ENCODE results near the gene CSMD2.

The CSMD2 gene

DNA sequence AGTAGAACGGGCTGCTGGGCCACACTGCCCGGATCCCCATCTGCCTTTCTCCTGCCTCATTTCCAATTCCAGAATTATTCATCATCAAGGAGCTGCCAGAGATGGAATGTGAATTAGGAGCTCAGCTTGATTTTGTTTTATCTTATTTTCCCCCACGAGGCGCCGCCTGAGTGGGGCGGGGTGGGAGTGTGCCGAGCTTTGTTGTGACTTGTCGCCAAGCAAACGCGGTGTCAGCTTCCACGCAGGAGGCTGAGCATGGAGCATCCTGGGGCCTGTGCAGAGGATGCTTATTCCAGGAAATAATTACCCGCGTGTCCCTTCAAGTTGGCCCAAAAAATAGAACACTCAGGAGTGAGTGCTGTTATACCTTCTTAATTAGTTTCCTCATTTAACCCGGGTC, 209.9 kb downstream of the CSMD2 start:
- DNase-seq: no peak

DNA sequence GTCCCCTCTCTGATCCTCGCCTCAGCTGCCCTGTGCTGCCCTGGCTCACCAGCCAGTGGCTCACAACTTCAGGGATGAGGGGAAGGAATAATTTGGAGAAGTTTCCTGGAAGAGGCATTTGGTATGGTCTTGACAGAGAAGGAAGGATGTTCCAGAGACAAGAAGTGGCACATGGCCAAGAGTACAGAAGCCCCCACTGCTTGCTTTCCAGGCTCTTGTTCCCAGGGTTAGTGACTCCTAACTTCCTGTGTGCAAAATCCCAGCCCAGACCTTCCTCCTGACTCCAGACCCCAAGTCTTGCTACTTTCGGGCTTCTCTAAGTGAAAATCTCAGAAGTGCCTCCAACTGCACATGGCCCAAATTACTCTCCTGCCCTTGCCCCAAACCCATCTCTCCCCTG, 215.5 kb downstream of the CSMD2 start:
- DNase-seq: no peak

DNA sequence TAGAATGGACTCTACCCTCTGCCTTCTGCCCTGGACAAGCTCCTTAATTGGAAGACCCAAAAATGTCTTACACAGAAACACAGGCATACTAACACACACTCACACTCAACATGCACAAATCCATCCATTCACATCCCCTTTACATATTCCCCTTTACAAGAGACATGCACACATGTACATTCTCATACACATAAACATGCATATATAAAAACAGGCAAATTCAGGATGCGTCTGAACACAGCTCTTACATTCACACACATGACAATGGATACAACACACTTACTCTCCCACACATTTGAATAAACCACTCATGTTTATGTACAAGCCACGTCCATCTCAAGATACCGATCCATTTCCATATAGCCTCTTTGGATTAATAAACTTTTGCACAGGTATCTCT, 216.7 kb downstream of the CSMD2 start:
- DNase-seq: no peak

DNA sequence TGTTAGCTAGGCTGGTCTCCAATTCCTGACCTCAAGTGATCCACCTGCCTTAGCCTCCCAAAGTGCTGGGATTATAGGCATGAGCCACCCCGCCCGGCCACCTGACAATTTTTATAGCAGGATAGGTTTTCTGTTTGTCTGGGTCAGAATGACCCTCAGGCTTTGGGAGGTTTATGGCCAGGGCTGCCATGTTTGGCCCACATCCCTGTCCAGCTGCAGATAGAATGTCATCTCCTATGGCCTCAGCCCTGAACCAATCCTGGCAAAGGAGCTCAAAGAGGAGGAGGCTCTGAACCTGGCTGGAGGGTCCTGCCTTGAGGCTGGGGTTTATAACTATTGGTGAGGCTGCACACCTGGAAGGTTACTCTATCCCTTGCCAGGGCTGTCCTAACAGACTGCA, 218.2 kb downstream of the CSMD2 start:
- no peak for DNase-seq

DNA sequence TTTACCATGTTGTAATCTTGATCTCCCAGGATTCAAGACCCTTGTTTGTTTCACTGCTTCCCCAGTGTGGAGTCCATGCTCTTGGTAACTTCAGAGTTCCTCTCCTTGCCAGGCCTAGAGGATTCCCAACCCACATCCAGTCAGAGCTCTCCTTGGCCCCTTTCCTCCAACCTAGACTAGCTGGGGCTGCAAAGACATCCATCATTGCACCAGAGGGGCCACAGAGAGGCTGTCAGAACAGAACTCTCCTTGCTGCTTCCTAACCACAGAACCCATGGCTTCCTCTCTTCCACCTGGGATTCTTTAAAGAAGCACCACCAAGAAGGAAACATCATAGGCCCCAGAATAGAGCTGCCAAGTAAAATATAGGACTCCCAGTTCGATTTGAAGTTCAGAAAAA, 220.2 kb downstream of the CSMD2 start:
- DNase-seq: no peak

DNA sequence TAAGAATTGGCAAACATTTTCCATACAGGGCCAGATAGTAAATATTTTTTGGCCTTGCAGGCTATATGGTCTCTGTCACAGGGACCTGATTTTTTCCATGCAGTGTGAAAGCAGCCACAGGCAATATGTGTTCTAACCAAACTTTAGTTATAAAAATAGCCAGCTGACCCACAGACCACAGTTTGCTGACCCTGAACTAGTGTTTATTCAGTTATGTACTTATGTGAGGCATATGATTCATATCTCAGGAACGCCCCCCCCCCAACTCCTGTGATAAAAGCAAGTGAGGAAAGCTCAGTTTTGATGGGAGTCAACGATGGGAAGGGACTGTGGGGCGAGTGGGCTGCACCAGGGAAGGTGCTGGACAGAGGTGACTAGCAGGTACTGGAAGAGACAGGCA, 221.1 kb downstream of the CSMD2 start:
- no peak for DNase-seq

DNA sequence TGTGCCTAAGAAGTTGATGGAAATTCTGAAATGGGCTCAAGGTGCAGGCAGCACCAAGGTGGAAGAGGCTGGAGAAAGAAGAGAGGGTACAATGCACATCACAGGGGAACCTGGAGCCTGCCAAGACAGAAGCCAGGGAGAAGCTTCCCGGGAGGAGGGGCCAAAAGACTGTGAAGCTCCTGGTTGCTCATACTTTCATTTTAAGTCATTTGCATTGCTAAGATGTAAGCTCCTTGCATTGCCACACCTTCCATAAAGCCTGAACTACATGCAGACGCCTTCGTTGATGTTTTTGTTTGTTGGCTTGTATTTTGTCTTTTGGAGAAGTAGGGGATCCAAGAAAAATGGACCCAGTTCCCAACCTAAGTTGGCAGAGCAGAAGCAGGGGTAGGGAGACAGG, 232.2 kb downstream of the CSMD2 start:
- no peak for DNase-seq

DNA sequence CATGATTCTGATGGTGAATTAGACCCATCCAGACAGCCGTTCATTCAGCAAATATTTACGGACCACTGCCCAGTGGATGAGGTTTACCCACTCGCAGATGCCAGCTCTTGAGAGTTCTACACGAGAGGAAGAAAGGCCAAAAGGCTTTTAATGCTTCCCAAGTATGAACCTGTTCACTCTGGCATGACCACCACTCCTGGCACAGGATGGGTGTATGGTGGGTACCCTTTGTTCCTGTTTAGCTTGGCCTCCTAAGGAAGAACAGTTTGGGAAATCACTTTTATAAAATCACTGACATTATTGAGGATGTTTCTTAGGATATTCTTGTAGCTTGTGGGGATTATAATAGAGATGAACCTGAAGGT, 233.9 kb downstream of the CSMD2 start:
- DNase-seq: no peak

DNA sequence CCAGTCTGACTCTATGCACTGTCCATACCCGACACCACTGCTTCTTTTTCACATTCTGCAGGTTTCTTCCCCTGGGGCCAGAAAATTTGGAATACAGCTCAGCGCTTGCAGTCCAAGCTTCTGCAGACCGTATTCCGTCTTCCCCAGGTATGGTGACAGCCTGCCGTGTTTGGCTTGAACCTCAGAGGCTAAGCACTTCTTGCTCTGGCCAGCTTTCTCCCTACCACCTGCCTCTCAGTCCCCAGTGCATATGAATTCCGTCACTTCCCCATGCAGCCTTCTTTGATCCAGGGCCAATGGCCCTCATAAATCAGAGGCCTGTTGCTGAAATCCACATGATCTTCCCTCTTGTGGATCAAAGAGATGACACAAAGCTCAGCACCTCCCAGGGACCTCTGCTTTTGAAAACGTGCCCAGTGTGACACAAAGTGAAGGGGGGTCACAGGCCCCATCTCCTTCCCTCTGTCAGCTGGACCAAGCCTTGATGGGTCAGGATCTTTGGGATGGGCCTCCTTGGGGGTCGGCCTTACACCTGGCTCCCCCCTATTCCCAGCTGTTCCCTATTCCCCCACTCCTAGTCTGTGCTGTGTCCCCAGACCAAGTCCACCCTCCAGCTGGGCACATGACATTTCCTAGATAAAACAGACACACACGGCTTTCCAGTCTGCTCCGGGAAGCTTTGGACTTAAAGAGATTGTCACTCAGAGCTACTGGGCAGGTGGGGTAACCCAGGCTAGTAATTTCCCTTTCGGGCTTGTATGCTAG, 234.5 kb downstream of the CSMD2 start:
- no peak for DNase-seq

DNA sequence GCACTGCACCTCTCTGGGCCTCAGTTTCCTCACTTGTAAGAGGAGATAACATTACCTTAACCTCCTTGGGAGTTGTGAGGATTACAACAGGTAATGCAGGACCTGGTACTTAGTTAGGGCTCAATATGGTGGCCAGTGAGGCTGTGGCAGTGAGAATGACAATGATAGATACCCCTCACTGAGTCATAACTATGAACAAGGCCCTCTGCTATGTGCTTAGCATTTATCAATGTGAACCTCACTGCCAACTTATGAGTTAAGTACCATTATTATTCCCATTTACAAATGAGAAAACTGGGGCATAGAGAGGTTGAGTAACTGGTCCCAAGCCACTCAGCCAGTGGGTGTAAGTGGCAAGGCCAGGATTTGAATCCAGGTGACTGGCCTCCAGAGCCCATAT, 236.8 kb downstream of the CSMD2 start:
- DNase-seq: no peak

DNA sequence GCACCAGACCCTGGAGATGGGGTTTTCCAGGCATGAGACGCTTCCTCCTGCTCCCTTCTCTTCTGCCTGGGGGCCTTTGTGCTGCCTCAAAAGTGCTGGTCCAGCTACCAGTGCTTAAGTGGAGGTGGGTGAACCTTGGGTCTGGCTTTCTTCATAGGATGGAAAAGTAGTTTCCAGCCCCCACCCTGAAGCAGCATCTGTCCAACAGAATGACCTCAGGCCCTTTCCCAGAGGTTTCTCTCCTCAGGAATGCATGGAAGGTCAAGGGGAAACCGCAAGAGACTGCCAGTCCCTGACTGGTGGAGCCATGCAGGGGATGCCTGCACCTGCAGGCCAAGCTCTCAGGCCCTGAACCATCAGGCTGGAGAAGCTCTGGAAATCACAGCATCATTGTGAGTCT, 237.3 kb downstream of the CSMD2 start:
- DNase-seq: no peak

DNA sequence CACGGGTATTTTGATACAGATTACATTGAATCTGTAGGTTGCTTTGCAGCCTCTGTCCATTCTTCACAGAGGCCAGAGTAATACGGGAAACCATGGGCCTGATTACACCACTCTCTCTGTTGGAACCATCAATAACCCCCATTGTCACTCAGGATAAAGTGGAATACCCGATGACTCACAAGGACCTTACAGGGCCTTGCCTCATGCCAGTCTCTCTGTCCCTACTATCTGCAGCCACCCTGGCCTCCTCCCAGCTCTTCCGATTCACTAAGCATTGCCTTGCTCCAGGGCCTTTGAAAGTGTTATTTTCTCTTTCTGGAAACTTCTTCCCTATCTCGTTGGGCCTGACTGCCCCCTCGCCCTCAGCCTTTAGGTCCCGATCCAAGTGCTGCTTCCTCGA, 239.4 kb downstream of the CSMD2 start:
- DNase-seq: no peak

DNA sequence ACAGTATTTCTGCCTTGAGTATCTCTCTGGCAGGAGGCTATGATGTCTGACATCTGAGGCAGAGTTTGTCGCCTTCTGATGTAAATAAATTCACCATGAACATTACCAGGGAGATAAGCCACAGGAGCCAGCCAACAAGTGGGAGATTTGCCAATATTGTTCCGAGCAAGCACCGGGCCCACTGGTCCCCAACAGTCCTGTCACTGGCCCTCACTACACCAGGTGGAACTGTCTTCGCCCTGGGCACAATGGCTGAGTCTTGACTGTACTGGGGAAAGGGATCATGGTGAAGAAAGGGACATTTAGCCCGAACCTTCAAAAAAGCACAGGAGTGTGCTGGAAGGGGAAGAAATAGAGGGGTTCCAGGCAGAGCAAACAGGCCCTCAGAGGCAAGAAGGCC, 243.7 kb downstream of the CSMD2 start:
- no peak for DNase-seq

DNA sequence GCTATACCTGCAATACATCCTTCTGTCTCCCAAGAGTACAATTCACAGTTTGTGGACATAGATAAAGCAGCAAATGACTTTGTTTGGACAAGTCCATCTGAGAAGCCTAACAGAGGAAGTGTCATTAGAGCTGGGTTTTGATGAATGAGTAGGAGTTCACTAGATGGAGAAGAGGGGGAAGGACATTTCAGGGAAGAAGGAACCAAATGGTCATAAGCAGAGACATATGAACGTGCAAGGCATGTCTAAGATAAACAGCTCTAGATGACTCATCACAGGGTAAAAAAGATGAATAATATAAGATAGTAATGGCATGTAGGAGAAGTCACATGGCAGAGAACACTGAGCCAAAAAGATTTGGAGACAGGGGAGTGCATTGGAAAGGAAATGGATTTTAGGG, 246.7 kb downstream of the CSMD2 start:
- DNase-seq: no peak

DNA sequence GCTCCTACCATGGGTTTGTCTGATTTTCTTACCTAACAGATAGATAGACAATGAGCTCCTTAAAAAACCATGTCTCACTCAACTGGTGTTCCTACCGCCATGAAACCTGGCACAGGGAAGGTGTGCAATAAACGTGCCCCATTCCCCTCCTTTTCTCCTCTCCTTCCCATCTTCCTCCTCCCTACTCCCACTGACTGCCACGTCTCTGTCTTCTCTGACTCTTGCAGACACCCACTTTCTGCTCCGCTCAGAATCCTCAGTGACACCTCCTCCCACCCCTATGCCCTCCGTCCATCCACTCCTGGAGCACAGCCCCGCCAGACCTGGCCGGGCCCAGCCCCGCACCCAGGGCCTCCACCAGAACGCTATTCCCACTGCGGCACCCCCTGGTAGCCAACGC, 248.2 kb downstream of the CSMD2 start:
- no peak for DNase-seq

DNA sequence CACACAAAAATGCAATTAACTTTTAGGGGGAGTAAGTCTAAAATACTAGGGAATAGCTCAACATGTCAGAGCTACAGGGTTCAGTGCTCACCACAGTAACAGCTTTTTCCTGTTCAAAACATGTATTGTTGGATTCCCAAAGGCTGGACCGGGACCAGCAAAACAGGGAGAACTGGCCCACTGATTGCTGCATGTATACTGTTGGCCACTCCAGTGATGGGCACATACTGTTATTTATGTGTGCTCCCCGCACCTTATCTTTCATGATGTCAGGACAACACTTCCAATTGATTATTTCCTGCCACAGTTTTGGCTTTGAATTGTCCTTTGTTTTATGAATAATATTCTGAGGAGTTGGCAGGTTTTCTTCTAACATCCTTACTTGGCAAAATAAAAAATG, 250.5 kb downstream of the CSMD2 start:
- DNase-seq: no peak

DNA sequence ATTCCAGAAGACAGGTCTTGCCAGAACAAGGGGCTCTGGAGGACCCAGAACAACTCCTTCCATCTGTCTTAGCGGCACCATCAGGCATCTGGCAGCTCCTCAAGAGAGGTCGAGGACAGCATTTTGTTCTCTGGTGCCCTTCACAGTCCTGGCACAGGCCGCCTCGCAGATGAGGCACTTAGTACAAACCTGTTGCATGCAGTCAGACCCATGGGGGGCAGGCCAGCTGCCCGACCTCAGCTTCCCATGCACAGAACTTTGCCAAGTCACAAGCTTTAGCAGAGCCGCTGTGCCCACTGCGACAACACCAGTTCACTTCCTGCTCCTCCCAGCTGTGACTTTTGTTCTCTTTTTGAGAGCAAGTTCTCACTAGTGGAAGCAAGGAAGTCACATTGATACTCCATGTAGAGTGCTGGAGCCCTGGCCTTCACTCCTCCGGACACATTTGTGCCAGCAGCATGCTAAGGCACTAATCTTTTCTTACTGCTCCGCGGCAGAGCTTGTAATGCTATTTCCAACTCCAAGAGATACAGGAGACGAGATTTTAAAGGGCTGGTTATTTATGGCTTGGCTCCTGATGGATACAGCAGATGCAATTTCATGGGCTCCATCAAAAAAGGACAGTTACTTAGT, 256.6 kb downstream of the CSMD2 start:
- peak in 1 of 4 experiments; percentile 1 for DNase-seq

DNA sequence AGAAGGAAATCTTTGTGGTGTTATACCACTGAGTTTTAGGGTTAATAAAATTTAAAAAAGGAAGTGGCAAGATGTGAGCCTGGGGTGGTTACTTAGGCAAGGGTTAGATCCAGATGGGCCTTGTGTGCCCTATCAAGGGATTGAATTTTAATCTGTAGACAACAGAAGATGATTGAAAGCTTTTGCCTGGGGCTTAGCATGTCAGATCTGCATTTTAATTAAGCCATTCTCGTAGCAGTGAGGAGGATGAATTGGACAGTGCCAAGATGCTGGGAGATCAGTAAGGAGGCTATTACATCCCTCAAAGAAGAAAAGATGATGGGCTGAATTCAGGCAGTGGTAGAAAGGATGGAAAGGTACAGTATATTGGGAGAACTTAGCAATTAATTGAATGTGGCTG, 258.9 kb downstream of the CSMD2 start:
- no peak for DNase-seq

DNA sequence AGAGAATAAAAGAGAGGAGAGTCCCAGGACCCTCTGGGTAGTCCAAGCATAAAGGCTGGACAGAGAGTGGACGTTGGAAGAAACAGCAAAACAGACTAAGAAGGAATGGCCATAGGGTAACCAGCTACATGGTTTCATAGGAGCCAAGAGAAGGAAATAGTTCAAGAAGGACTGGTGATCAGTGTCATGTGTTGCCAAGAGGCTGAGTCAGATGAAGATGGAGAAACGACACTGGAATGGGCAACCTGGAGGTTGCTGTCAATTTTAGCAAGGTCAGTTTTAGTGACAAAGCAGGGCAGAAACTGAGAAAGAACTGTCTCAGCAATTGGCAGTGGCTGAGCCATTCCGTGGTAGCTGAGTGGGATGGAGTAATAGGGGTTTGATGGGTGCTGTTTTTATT, 259.8 kb downstream of the CSMD2 start:
- DNase-seq: no peak

DNA sequence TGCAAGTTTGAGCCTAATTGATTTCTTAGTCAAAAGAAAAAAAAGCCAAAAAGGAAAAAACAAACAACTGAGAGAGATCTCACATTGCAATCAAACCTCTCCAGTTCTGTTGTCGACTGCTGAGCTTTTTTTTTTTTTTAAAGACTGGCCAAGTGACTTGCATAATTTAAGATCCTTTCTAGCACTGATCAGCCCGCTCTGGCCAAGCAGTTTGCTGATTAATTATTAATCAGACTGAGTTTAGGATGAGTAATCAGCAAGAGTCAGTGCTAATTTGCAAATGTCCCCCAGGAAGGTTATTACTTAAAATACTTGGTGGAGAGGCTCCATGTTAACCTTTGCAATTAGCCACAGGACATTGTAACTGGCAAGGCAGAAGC, 261.8 kb downstream of the CSMD2 start:
- no peak for DNase-seq

DNA sequence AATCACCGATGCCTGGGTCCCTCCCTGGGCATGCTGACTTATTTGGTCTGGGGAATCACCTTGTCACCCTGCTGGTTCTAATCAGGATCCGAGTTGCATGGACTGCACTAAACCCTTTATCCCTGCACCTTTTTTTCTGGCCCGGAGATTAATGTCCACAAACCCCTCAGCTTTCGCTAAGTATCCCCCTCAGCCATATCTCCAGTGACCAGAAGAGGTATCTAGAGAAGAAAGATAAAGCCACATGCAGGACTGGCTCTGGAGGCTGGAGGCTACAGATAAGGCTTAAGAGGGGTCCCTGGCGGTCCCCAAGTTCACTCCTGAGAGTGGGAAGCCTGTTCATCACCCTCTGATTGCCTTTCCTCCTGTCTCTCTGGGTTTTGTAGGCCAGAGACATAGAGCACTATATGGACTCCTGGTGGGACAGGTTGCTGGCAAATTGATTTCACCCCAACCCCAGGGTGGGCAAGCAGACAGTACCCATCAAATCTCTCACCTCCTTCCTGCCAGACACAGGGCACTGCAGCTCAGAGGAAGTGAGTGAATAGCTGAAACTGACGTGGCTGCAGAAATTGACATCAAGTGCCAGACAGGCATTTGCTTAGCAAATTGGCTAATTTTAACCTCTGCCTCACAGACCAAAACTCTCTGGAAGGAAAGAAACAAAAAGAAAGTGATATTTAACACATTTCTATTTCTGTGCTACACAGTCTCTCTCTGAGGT, 262.4 kb downstream of the CSMD2 start:
- DNase-seq: no peak

DNA sequence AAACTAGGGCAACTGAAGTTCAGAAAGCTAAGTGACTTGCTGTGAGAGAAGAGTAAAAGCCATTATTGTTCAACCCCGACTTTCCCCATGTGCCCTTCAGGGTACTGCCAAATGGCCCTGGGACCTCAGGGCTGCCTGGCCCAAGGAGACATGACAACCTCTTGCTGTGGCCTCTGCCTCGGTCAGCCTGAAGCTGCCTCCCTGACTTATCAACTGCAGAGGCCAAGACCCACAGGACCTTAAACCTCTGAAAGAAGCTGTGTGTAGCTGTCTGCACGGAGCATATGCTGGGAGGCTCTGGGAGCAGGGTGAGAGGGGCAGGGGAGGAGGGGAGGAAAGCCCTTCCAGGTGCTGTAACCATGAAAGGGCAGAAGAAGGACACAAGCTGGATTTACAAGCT, 265.3 kb downstream of the CSMD2 start:
- DNase-seq: no peak

DNA sequence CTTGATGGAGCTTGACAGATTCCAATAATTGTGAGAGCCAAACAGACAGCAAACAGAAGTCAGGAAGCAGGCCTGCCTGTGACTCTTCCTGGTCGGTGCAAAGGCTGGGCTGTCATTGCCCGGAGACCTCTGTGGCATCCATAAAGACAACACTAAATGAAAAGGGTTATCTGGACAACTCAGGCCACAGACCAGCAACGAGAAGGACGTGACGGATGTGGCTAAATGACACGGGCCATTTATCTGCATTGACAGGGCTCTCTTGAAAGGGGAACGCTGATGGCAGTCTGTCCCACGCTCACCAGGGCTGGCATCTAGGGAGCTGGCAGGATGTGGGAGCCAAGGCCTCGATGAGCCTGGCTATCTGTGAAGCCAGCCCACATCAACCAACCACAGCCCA, 266.1 kb downstream of the CSMD2 start:
- DNase-seq: no peak

DNA sequence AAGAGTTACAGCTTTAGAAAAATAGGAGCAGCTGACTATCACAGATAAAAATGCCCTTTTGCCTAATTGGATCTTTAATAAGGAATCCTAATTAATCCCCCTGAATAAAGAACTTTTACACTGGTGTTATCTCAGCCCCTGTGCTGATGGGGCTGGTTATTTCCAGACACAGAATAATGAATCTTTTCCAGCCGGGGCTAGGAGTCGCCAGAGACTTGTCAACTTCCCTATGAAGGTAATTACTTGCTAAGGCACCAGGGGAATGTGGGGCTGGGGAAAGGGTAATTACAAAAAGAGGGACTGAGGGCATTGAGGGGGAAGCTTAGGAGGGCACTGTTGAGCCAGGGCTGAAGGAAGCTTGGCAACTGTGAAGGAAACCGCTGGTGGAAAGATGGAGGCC, 266.6 kb downstream of the CSMD2 start:
- no peak for DNase-seq
